NCI-H2107 (cell line): ENCODE measurements around the gene PDE1C.

Source experiments
- DNase-seq: peaks from one replicate; lab custom pipeline; 2025; lab: John Stamatoyannopoulos, UW

PDE1C gene

GRCh38 chr7:32074787-32075585 is 4.8 kb upstream of the PDE1C start:
- DNase-seq: no peak

DNA sequence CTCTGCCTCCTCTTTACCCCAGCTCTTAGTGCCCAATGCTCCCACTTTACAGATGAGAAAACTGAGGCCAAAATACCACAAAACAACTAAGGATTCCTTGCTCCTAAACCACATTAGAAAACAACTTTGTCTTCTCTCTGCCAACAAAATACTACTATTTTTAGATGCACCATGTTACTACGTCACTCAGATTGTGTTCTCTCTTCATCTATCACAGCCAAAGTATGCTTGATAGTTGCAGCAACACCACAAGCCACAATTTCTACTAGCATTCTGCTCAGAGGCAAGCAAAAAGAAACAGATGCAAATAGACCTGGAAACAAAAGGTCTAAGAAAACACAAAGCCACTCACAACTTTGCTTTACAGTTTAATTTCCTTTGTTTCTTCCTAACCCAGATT is 3.3 kb upstream of the PDE1C start:
- DNase-seq: no peak

GRCh38 chr7:32072397-32072796 is 2.2 kb upstream of the PDE1C start:
- no peak for DNase-seq

DNA sequence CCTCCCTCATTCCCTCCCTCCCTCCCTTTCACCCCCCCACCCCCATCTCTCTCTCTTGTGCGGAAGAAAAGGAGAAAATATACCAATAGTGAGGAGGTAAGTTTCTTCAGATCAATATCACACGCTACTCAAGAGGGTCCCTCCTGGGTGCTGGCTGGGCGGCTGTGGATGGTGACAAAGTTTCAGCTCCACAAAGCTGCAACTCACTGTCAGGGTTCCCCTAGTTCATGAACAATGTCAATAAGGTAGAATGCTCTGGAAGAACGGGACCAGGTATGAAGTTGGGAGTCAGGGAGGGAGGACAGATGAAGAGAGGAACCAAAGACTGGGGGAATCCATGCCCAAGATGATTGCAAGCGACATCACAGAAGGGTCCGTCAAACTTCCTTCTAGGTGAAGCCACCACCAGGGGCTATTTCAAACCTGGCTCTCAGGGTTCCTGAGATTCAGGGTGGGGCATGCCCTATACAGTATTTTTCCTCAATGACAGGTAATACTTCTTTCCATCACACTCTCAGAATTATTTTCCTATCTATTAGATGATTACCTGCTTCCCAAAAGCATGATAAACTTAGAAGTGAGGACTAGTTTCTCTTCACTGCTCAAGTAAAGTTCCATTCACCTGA is 1.4 kb upstream of the PDE1C start:
- DNase-seq: no peak

DNA sequence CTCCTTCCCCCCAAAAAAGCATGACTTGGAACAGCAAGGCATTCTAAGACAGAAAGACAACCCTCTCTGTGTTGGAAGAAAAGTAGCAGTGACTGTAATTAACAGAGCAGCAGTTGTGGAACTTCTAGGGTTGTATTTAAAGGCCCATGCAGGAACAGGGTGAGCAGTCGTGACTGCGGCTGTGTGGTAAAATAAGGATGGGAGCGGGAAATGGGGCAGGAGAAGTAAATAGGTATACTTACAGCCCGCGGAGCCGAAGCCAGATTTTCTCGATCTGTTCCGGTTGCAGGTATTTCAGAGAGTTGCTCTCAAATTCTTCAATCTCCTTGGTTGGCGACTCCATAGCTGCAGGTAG is 179 bp downstream of the PDE1C start:
- no peak for DNase-seq

DNA sequence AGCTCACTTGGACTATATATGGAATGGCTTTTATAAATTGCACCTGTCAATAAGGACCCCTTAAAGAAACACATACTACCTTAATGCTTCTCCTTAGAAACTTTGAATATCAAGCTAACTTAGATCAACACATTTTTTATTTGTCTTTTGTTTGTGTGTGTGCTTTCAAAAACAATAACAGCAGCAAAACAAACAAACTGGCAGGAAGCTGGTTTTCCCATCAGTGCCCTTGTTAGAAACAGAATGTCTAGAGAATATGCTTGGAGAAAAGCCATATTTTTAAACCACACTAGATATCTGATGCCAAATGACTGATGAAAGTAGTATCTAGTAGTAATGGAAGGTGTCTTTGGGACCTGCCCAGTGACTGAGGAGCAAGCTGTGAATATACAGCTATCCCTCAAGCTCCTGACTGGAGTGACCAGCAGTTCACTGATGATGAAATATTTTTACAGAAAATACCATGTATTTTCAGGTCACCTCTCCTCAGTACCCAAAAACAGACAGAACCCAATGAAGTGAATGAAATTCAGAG is 1.0 kb downstream of the PDE1C start:
- DNase-seq: no peak

DNA sequence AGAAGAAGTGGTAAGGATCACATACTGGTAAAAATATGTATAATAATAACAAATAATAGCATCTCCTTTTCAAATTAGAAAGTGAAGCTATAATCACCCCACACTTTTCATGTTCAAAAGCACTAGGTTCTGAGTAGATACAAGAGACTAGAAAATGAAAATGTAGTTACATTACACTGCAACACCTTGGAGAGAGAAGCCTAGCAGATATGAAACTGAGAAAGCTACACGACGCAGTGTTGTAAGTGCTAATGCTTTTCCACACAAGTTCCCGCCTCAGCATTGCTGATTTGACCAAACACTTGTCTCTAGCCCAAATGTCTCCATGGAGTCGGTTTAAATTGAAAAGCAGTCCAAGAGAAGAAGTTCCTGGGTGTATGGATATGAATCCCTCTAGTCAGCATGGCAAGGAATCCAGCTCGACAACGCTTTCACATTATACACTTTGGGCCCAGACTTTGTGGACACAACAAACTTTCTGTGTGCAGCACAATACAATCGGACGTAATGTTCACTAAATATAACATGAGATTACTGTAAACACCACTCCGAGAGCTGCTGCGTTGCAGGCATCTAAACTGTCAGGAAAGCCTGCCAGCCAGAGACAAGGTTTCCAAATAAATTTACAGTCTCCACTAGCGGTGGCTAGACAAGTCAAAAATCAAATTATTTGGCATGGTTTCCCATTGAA is 1.7 kb downstream of the PDE1C start:
- no peak for DNase-seq

DNA sequence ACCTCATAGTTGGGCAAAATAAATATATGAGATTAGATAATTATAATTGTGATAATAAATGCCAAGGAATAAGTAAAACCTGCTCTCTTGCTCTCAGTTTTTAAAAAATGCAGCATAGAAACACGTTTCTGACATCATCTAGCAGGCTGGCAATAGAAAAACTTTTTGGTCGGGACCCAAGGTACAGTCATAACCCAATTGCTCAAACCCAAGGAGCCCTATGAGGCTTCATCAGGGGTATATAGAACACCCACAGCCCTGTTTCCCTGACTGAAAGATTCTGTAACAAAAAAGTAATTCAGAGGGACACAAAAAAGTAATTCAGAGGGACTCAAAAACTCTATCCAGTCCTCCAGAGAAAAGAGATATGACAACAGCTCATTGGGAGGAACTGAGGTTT is 3.8 kb downstream of the PDE1C start:
- DNase-seq: no peak

- no peak for DNase-seq
Measured at GRCh38 chr7:32063614-32064013, 6.6 kb downstream of the PDE1C start.

GRCh38 chr7:32062150-32062549 is 8.1 kb downstream of the PDE1C start:
- no peak for DNase-seq

DNA sequence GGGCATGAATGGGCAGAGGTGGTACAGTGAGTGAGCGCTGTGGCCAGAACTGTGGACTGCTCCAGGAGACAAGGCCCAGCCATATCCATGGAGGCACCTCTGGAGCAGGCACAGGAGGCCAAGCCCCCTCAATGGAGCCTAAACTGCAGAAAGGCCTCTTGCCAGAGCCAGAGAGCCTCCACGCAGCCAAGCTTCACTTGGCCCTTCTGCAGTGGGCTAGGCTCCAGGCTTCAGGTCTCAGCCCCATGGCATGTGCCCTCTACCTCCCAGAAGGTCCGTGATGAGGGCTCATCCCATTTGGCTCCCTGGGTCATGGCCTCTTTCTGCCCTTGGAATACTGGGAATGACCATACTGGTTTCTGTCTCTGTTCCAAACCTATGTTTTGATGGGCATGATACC is 8.9 kb downstream of the PDE1C start:
- no peak for DNase-seq

DNA sequence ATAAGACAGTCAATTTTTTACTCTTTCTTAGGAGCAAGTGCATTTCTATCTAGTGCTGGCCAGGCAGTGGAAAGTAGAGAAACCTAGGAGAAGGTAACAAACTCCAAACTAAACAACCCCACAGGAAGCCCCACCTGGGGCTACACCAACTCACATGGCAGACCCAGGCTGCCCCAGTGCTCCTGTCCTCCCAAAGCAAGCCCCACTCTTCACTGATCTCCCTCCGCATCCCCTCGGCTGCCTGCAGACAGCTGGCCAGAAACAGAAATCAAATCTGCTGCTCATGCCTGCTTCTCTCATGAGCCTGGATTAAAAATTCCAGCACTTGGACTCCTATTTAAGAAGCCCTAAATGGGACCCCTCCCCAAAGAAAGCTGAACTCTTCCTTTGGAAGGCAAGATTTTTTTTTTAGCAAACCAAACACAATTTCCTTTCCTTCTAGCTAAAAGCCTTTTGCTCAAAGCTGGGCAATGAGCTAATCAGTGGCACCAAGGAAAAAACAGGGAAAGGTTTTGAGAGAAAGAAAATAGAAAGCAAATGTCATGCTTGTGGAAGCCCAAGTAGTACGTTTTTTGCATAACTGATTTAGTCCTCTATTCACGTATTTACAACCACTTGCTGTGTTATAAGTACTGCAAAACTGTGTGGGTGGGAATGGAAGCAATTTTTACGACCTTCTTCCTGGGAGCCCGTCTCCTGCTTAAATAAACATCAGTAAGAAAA is 10.8 kb downstream of the PDE1C start:
- DNase-seq: no peak

DNA sequence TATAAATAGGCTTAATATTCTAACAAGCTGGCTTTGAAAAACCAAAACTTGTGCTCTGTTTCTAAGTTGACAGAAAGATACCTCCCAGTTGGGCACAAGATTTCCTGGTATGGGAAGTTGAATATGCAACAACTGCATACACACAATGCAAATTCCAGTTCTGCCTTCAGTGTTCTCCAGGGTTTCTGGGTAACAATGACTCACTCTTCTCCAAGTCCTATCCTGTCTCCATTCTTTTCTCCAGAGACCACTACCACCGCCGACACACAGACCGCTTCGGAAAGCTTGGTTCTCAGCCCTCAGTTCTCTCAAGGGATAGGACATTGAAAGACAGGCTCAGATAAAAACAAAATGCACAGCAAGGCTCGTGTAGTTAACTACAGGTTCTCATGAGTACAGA is 12.2 kb downstream of the PDE1C start:
- no peak for DNase-seq

- no peak for DNase-seq
Measured at GRCh38 chr7:32056767-32057166, 13.4 kb downstream of the PDE1C start.

- no peak for DNase-seq
Measured at GRCh38 chr7:32053204-32053603, 17.0 kb downstream of the PDE1C start.

GRCh38 chr7:32051128-32051527 is 19.1 kb downstream of the PDE1C start:
- DNase-seq: no peak

DNA sequence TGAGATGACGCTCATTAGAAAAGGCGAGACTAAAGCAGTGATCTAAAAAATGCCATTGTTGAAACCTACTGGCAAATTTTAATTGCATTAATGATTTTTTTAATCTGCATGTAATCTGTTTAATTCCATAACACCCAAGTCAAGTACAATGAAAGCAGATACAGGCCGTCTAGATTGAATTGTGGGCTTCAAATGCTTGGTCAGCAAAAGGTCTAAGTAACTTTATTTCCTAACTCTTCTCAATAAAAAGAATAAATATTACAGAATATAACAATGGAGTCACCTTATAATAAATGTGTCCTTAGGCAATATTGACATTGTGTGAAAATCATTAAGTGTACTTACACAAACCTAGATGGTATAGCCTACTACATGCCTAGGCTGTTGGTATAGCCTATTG is 20.6 kb downstream of the PDE1C start:
- no peak for DNase-seq

- no peak for DNase-seq
Measured at GRCh38 chr7:32048970-32049491, 21.2 kb downstream of the PDE1C start.

GRCh38 chr7:32047801-32048200 is 22.4 kb downstream of the PDE1C start:
- no peak for DNase-seq

GRCh38 chr7:32047075-32047474 is 23.1 kb downstream of the PDE1C start:
- no peak for DNase-seq

DNA sequence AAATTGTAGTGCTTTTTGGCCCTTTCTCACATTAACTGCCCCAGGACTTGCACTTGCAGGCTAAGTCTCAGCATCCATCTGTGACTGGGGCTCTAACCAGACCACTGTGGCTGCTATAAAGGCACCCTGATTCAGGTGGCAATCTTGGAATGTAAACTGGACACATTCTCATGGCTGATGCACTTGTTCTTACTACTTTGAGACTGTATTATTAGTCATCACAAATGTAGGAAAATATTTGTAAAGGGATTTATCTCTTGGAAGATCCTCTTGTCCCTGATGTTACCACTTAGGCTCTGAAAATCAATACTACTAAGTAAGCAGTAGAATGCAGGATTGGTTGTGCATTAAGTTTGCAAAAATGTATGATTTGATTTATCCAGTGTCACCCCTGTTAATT is 25.0 kb downstream of the PDE1C start:
- DNase-seq: no peak

GRCh38 chr7:32044739-32045138 is 25.5 kb downstream of the PDE1C start:
- no peak for DNase-seq
